Measurements from ENCODE around the gene LAG3. TPM values are rescaled to one million over a fixed set of nuclear protein-coding genes. Genes with fewer than 3 reads are reported as not detected.
"Not testable (repeated sequence)": the region's sequence is repeated elsewhere in the genome, so short reads cannot be mapped to it uniquely, and the experiment has no call there.

LAG3 gene
- total RNA-seq, result 0.24 TPM
- long read RNA-seq, result 0 reads

DNA sequence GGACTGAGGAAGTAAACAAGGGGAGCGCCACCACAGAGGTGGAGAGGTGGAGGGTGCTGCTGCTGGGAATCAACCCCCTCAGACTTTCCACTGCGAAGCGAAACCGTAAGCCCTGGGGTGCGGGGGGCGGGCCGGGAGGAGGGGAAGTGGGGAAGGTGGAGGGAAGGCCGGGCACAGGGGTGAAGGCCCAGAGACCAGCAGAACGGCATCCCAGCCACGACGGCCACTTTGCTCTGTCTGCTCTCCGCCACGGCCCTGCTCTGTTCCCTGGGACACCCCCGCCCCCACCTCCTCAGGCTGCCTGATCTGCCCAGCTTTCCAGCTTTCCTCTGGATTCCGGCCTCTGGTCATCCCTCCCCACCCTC is at the start of gene LAG3:
LAG3 (plus strand) TSS at position 190 of the 365 bp plus-strand sequence. CDS start 333 bp downstream, outside the sequence.
- intact Hi-C loops (cut with DNase I), result no loop called here
- peak; percentile 3 for ATAC-seq
- DNase-seq (ENCODE audit: missing footprints), result no peak

GRCh38 chr12:6722863-6723262 is 49.5 kb upstream of the LAG3 start:
- ATAC-seq (no peak), DNase-seq (ENCODE audit: missing footprints) (no peak)
- intact Hi-C loops (cut with DNase I), result loop anchor here (10.0 kb wide), 1 partner anchor 58 kb away; the partner anchor contains the start of gene ING4

DNA sequence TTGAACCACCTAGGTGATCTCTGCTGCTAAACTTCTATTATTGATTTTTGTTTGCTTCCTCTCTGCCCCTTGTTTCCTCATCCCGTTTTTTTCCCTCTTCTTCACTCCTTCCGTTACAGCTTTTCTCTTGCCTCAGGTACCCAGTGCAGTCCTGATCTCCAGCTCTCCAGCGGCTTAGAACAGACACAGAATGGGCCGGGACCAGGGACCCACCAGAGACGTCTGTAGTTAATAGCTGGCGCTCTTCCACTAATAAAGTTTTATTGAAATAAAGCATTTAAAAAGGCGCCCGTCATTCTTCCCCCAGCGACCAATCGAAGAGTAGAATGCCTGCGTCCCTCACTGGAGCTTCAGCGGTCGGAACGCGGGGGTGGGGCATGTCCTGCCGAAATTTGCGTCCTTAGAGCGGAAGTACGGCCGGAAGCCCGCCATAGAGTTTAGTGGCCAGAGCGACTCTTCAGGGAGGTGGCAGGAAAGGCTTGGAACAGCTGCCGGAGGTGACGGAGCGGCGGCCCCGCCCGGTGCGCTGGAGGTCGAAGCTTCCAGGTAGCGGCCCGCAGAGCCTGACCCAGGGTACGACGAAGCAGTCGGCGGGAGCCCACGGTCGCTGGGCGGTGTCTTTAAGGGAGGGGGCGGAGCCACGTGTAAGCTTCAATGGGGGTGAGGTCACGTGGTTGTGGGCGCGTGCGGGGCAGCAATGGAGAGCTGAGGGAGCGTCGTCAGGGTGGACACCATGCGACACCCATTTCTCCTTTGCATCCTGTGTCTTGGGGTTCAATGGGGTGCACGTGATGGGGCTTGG is 48.5 kb upstream of the LAG3 start, which contains the start of gene COPS7A:
COPS7A (plus strand) TSS at position 440 of the 802 bp plus-strand sequence. CDS start 611 bp downstream, outside the sequence.
- DNase-seq (ENCODE audit: missing footprints) (peak; percentile 99), ATAC-seq (peak; percentile 99)
- intact Hi-C loops (cut with DNase I), result loop anchor here (2.0 to 10.0 kb wide), 2 partner anchors 35 to 59 kb away; partner anchors contain the start of genes ING4 and ZNF384

GRCh38 chr12:6724409-6724797 is 47.9 kb upstream of the LAG3 start:
- intact Hi-C loops (cut with DNase I), result loop anchor here (2.0 to 10.0 kb wide), 2 partner anchors 36 to 60 kb away; partner anchors contain the start of genes ING4 and ZNF384
- ATAC-seq (peak; percentile 8), DNase-seq (ENCODE audit: missing footprints) (no peak)

- no peak for ATAC-seq
- intact Hi-C loops (cut with DNase I), result loop anchor here (2.0 to 10.0 kb wide), 2 partner anchors 37 to 61 kb away; partner anchors contain the start of genes ING4 and ZNF384
- no peak for DNase-seq (ENCODE audit: missing footprints)
Observed at GRCh38 chr12:6725350-6725749, 47.0 kb upstream of the LAG3 start.

DNA sequence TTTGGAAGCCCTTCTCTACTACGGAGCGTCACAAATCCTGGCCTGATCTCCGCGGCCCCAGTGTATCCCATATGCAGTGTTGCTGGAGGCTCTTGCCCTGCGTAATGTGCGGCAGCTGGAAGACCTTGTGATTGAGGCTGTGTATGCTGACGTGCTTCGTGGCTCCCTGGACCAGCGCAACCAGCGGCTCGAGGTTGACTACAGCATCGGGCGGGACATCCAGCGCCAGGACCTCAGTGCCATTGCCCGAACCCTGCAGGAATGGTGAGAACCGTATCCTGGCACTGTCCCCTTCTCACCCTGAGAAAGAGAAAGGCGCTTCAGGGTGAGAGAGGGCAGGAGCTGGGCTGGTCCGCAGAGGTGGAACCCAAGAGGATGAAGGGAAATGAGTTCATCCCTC is 43.1 kb upstream of the LAG3 start:
- DNase-seq (ENCODE audit: missing footprints) (no peak), ATAC-seq (no peak)
- intact Hi-C loops (cut with DNase I), result loop anchor here (10.0 kb wide), 1 partner anchor 64 kb away; the partner anchor contains the start of gene ING4

- intact Hi-C loops (cut with DNase I), result no loop called here
- ATAC-seq (no peak), DNase-seq (ENCODE audit: missing footprints) (no peak)
Observed at GRCh38 chr12:6730169-6730568, 42.2 kb upstream of the LAG3 start.

- intact Hi-C loops (cut with DNase I), result loop anchor here (2.0 kb wide), 3 partner anchors 18 to 90 kb away; partner anchors contain the start of gene MLF2
- DNase-seq (ENCODE audit: missing footprints) (no peak), ATAC-seq (no peak)
Observed at GRCh38 chr12:6734506-6735387, 37.6 kb upstream of the LAG3 start.

GRCh38 chr12:6735448-6736191 is 36.7 kb upstream of the LAG3 start:
- intact Hi-C loops (cut with DNase I), result loop anchor here (2.0 kb wide), 3 partner anchors 17 to 89 kb away; partner anchors contain the start of gene MLF2
- DNase-seq (ENCODE audit: missing footprints) (peak; percentile 82), ATAC-seq (peak; percentile 80)

DNA sequence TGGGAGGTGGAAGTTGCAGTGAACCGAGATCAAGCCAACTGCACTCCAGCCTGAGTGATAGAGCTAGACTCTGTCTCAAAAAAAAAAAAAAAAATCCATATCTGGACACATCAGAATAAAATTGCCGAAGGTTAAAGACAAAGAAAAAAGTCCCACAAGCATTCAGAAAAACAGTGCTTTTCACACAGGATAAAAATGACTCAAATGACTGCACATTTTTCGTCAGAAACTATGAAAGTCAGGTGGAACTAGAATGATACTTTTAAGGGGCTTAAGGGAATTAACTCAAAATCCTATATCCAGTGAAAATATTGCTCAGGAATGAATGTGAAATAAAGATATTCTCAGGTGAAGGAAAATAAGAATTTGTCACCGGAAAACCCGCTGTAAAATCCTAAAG is 35.6 kb upstream of the LAG3 start:
- ATAC-seq, result no peak
- intact Hi-C loops (cut with DNase I), result no loop called here
- DNase-seq (ENCODE audit: missing footprints), result no peak

DNA sequence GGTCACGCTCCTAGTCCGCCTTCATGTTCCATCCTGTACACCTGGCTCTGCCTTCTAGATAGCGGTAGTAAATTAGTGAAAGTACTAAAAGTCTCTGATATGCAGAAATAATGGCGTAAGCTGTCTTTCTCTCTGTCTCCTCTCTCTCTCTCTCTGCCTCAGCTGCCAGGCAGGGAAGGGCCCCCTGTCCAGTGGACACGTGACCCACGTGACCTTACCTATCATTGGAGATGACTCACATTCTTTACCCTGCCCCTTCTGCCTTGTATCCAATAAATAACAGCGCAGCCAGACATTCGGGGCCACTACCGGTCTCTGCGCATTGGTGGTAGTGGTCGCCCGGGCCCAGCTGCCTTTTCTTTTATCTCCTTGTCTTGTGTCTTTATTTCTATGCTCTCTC is 30.2 kb upstream of the LAG3 start:
- intact Hi-C loops (cut with DNase I); ATAC-seq; DNase-seq (ENCODE audit: missing footprints): not testable (repeated sequence)

GRCh38 chr12:6742834-6743233 is 29.5 kb upstream of the LAG3 start:
- no peak for ATAC-seq
- intact Hi-C loops (cut with DNase I), result no loop called here
- no peak for DNase-seq (ENCODE audit: missing footprints)

DNA sequence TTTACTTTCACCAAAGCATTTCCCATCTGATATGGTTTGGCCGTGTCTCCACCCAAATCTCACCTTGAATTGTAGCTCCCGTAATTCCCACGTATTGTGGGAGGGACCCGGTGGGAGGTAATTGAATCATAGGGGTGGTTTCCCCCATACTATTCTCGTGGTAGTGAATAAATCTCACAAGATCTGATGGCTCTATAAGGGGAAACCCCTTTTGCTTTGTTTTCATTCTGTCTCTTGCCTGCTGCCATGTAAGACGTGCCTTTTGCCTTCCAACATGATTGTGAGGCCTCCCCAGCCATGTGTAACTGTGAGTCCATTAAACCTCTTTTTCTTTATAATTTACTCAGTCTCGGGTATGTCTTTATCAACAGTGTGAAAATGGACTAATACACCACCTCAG is 29.0 kb upstream of the LAG3 start:
- DNase-seq (ENCODE audit: missing footprints); ATAC-seq; intact Hi-C loops (cut with DNase I): not testable (repeated sequence)

DNA sequence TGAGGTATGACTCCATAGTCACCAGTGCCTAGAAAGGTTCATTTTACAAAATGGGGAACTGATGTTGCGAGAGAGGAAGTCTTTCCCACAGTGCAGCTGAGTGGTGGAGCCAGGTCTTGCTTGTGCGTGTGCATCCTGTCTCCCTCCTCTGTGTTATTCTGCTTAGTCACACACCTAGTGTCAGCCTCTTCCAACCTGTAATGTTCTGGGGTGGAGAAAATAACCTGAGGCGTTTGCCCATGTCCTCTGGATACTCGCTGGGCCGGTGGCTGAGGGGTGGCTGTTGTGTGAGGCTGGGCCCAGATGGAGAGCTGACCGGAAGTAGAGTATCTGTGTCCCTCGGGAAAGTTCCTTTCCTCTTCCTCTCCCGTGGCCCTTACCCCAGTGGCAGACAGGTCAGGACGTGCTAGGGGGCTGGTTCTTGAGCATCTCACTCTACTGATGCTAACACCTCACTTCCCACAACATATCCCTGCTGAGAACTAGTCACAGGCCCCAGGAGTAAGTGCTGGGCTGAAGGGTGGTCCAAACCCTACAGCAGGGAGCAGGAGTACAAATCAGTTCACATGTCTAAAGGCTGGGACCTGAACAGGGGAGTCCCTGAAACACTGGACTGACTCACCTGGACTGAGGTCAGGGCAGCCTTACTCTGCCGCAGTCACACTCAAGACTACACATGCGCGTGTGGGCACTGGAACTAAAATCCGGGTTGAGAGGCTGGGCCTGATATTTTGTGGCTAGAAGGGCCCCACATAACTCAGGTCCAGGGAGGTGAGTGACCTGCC is 26.4 kb upstream of the LAG3 start:
- intact Hi-C loops (cut with DNase I), result no loop called here
- ATAC-seq (peak; percentile 32), DNase-seq (ENCODE audit: missing footprints) (no peak)

- intact Hi-C loops (cut with DNase I), result no loop called here
Observed at GRCh38 chr12:6747216-6747615, 25.1 kb upstream of the LAG3 start.

GRCh38 chr12:6748761-6749160 is 23.6 kb upstream of the LAG3 start:
- ATAC-seq (no peak), DNase-seq (ENCODE audit: missing footprints) (no peak)
- intact Hi-C loops (cut with DNase I), result no loop called here

More at GRCh38 chr12:6747216-6747615, 25.1 kb upstream of the LAG3 start:
- no peak for ATAC-seq
- DNase-seq (ENCODE audit: missing footprints), result no peak

DNA sequence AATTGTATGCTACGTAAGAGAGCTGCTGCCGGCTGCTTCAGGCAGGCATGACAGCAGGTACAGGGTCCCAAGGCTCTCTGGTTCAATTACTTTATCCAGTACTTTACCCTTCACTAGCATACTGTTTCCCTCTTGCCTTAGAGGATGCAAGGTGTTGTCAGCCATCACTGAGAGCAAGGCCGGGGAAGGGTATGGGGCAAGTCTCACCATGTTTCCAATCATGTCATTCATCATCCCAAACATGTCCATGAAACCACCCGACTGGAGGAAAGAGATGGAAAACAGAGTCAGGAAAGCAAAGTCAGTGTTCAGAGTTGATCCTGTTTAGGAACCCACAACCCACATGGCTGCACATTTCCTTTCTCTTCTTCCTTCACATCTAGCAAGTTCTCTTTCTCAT is 21.8 kb upstream of the LAG3 start:
- ATAC-seq, result no peak
- intact Hi-C loops (cut with DNase I), result no loop called here

GRCh38 chr12:6751767-6752166 is 20.6 kb upstream of the LAG3 start:
- intact Hi-C loops (cut with DNase I), result loop anchor here (2.0 kb wide), 1 partner anchor 17 kb away; no protein-coding TSS in a partner anchor
- ATAC-seq (no peak), DNase-seq (ENCODE audit: missing footprints) (no peak)

More for the DNA sequence above, 21.8 kb upstream of the LAG3 start:
- no peak for DNase-seq (ENCODE audit: missing footprints)

Measured in Right ventricle myocardium inferior (tissue), 1 donor.